Head of caudate nucleus (tissue), 42 donors: ENCODE measurements around the gene KRT12.
"Not testable (repeated sequence)": the region's sequence is repeated elsewhere in the genome, so short reads cannot be mapped to it uniquely, and the experiment has no call there.

Experiments used
- DNase-seq, 42 donors: peaks; one replicate each; pipeline versions ENCODE4 v3.0.0 to v3.0.0-alpha.2; 2020 to 2021; ENCODE audit warnings: mixed read lengths in 7 of 42
- intact Hi-C: fragments of 100-400 bp; cut with DNase I; formaldehyde crosslinking; loops from one replicate; pipeline ENCODE4 v1.15.0; 2022

The KRT12 gene

DNA sequence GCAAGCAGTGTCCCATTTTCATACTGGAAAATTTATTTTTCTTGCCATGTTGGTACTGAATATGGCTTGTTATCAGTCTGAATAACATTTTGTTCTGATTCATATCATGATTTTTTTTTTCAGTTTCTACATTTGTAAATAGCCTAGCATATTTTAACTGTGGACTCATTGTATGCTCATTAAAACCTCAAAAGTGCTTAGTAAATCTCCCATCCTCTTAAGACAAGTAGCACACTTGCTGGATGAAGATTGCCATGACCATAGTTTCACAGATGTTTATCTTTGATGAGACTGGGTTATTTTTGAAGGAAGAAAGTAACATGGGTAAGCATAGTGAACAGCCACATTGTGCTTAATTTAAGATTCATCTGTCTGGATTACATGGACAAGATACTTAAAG, 45.5 kb downstream of the KRT12 start:
- intact Hi-C loops, result no loop called here
- no peak for DNase-seq

DNA sequence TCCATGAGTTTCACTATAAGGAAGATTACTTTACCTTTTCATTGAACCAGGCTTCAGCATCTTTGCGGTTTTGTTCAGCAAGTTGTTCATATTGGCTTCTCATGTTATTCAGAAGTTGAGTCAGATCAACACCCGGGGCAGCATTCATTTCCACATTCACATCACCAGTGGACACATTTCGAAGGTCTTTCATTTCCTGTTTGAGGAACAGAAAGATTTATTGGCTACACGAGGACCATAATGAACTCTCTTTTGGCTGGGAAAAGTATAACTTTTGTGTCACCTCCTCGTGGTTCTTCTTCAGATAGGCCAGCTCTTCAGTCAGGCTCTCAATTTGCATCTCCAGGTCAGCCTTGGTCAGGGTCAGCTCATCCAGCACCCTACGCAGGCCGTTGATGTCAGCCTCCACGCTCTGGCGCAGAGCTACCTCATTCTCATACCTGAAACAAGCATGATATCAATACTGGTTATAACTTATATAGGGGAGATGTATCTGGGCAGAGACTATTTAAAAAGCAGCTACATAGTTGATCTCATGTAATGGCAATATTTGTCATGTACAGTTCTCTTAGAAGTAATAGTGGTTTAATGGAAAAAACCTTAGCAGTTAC, 46.7 kb downstream of the KRT12 start:
- no peak for DNase-seq
- intact Hi-C loops, result no loop called here

DNA sequence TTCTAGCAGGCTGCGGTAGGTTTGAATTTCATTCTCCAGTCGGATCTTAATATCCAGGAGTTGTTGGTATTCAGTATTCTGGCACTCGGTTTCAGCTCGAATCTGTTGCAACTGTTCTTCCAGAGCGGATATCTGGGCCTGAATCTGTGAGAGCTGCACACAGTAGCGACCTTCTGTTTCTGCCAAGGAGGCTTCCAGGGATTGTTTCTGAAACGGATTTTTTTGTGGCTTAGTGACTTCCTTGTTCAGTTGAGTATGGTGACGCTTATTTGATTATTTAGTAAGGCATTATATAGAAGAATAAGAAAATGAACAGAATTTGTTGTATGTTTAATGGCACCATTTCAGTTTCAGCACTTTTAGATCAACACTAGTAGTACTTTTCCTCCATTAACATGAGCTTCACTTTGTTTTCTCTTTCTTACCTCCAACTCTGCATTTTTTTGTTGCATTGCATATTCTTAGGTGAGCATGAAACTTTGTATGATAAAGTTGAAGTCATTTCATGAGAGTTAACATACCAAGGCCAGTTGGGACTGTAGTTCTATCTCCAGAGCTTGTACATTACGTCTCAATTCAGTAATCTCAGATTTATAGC, 47.4 kb downstream of the KRT12 start:
- intact Hi-C loops, result no loop called here
- peak in 3 of 42 donors; percentile 2 to 25 (median 8) for DNase-seq

- intact Hi-C loops, result no loop called here
- DNase-seq, result peak; percentile 40 to 91 (median 82)
Measured at GRCh38 chr17:40818733-40819527, 48.1 kb downstream of the KRT12 start.

- DNase-seq, result no peak
- intact Hi-C loops, result no loop called here
Measured at GRCh38 chr17:40818343-40818732, 48.7 kb downstream of the KRT12 start.

DNA sequence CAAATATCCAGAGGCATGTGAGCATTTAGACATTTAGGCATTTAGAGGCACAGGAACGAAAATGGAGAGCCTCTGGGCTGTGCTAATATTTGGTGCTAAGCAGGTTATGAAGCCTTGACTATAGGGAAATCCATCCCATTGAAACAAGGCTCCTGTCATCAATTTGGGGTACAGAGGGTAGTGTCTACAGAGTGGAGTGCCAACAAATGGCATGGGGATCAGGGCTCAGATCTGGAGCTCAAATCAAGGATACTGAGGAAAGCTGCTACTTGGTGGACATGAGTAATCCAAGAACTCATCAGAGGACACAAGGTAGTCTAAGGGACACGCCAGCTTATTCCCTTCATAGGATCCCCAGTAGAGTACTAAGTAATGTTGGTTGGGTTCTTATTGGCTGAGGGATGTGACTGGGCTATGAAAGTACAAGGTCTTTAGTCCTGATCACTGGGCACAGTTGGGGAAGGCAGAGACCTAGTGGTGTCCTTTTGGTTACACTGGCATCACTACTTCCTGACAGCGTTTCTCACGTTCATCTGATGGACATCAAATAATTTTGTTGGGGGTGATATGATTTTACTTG, 49.8 kb downstream of the KRT12 start:
- intact Hi-C loops, result no loop called here
- no peak for DNase-seq

DNA sequence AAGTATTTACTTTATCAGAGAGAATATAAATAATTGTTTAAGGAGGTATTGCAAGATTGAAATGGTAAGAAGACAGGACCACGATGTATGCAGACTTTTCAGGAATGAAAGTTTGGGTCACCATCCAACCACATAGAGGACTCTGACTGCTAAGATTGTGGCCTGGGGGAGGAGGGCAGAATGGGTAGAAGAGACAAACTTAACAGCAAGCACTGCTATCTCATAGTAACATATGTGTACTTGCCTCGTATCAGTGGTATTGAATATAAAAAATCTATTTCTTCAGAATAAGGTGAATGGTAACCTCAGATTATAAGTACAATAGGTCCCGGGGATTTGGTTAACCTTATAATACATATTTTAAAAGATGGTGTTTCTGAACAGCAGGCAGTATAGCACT, 50.5 kb downstream of the KRT12 start:
- intact Hi-C loops, result no loop called here
- DNase-seq, result no peak

DNA sequence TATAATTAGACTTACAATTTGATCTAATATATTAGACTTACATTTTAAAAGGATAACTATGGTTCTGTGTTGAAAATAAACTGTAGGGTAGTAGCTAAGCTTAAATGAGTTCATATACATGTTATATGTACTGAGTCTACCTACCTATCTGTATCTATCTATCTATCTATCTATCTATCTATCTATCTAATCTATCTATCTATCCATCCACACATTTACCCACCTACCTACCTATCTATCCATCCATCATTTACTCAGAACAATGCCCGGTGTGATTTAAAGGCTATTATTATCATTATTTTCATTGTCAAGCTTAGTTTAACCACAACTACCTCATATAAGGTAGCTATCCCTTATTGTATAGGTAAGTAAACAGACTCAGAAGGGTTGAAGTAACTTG, 51.6 kb downstream of the KRT12 start:
- no peak for DNase-seq
- intact Hi-C loops, result no loop called here

- intact Hi-C loops, DNase-seq: not testable (repeated sequence)
Measured at GRCh38 chr17:40814657-40815056, 52.4 kb downstream of the KRT12 start.

- no peak for DNase-seq
- intact Hi-C loops, result no loop called here
Measured at GRCh38 chr17:40813804-40814203, 53.2 kb downstream of the KRT12 start.

GRCh38 chr17:40812639-40813038, 54.4 kb downstream of the KRT12 start:
- intact Hi-C loops, result no loop called here
- DNase-seq, result no peak
